K562 (cell line): ENCODE data around the gene MERTK. TPM values are rescaled to one million over a fixed set of nuclear protein-coding genes. Genes with fewer than 3 reads are reported as not detected.

ENCODE experiments used
- ATF4 ChIP-seq: fragments of 450-650 bp; formaldehyde crosslinking; IDR thresholded peaks from 2 replicates; pipeline ENCODE4 v1.4.0; 2022; ENCODE audit warnings: mild to moderate bottlenecking, moderate library complexity
- DPF2 ChIP-seq: fragments of 450-650 bp; IDR thresholded peaks from 2 replicates; pipeline ENCODE4 v1.6.1; 2016
- ELF4 ChIP-seq: fragments of 450-650 bp; formaldehyde crosslinking; IDR thresholded peaks from 2 replicates; pipeline ENCODE4 v1.4.0; 2022; ENCODE audit warnings: missing genetic modification characterization
- FOXP1 ChIP-seq: sonication (generic); formaldehyde crosslinking; IDR thresholded peaks from 2 replicates; pipeline ENCODE4 v1.8.0; 2022; ENCODE audit warnings: mild to moderate bottlenecking, missing genetic modification reagents
- MGA ChIP-seq: fragments of 450-650 bp; IDR thresholded peaks from 2 replicates; pipeline ENCODE4 v1.6.1; 2016; ENCODE audit warnings: mild to moderate bottlenecking, moderate library complexity
- MYC ChIP-seq, 2 experiments: fragments of 250-450 bp in 1 of 2; sonication (Bioruptor Pico) in 1 of 2; IDR thresholded peaks; 2 replicates each; pipeline versions ENCODE4 v1.5.1 to v1.6.1; 2012 to 2021; ENCODE audit warnings: low read depth in 2 of 2, borderline replicate concordance in 1 of 2, improper control_type of control experiment in 1 of 2, low read length in 1 of 2, mild to moderate bottlenecking in 1 of 2, moderate library complexity in 1 of 2
- NR0B1 ChIP-seq: fragments of 450-650 bp; IDR thresholded peaks from one replicate; pipeline ENCODE4 v1.6.1; 2018; ENCODE audit warnings: mild to moderate bottlenecking, moderate library complexity; ENCODE audit not compliant: partially characterized antibody
- NR3C1 ChIP-seq: sonication (generic); formaldehyde crosslinking; IDR thresholded peaks from 2 replicates; pipeline ENCODE4 v1.8.1; 2022; ENCODE audit warnings: missing genetic modification reagents
- ZBTB49 ChIP-seq: sonication (generic); formaldehyde crosslinking; IDR thresholded peaks from 2 replicates; pipeline ENCODE4 v1.8.0; 2022; ENCODE audit warnings: missing genetic modification reagents, mild to moderate bottlenecking, borderline replicate concordance
- polyA plus RNA-seq, 8 experiments: library from polyadenylated mRNA; depleted of rRNA in 4 of 8; stranded (reverse) in 5 of 8; unstranded in 3 of 8; fragments of >200 nt; fragmentation: Nextera tagmentation in 2 of 8; fragmentation: Illumina TruSeq in 1 of 8; extraction: Ambion mirVana in 2 of 8; extraction: Trizol in 1 of 8; gene quantifications; 2 replicates each; pipeline versions ENCODE4 v1.2.1 to v1.2.3, GENCODE V29; 2011 to 2014; ENCODE audit warnings: inconsistent platforms in 1 of 8, missing spikeins in 1 of 8
- total RNA-seq, 7 experiments: library from RNA; depleted of rRNA in 6 of 7; stranded (reverse); fragments of >200 nt in 6 of 7; fragmentation: Illumina TruSeq in 2 of 7; extraction: Trizol in 2 of 7; gene quantifications; 2 replicates each; pipeline versions ENCODE4 v1.2.1 to v1.2.3, GENCODE V29; 2011 to 2021; ENCODE audit warnings: low replicate concordance in 1 of 7

The MERTK gene
- total and polyA plus RNA-seq, 9 of the 15 experiments (the other 6 are each of a cell fraction or from before 2014, with no cell fraction given): 0.23 to 1.6 (median 0.74) TPM

- TF ChIP-seq MGA: peak; percentile 81
- TF ChIP-seq ATF4: no peak
- TF ChIP-seq FOXP1 (CRISPR knock-in tag): peak; percentile 62; the same call in 1 of the 2 replicates
- TF ChIP-seq NR0B1: no peak
- TF ChIP-seq ELF4: 0 out of 2 replicates have a peak, but pooled peaks have one; percentile 54
- TF ChIP-seq DPF2: no peak
- peak; percentile 88 for TF ChIP-seq MYC (IDR thresholded peaks at IDR 0.05; ENCODE audit: low read depth, low read length)
- peak; percentile 53; the same call in 1 of the 2 replicates for TF ChIP-seq MYC (CRISPR knock-in tag; IDR thresholded peaks at IDR 0.05; ENCODE audit: borderline replicate concordance, low read depth)
- TF ChIP-seq NR3C1 (CRISPR knock-in tag): peak; percentile 44; the same call in 1 of the 2 replicates
- TF ChIP-seq ZBTB49 (CRISPR knock-in tag): no peak
These were observed 14.5 kb upstream of the MERTK start, which contains the start of gene ANAPC1 (continued) for GRCh38 chr2:111883661-111884591.
